Right lobe of liver (tissue), 6 donors: ENCODE data around the gene GRAP2. TPM values are rescaled to one million over a fixed set of nuclear protein-coding genes. Genes with fewer than 3 reads are reported as not detected.

Source experiments
- ATAC-seq, 4 donors: fragments of 200-7000 bp; cut with Tn5 transposase; one replicate each; pipeline ENCODE4 v1.9.1; 2020; ENCODE audit warnings: mild to moderate bottlenecking in 4 of 4, moderate library complexity in 4 of 4
- DNase-seq, 3 donors: peaks; one replicate each; pipeline ENCODE4 v3.0.0-alpha.2; 2020
- H3K27ac ChIP-seq, 3 donors: fragments of 200-600 bp; one replicate each; pipeline ENCODE4 v1.8.0; 2022
- H3K27me3 ChIP-seq, 2 donors: fragments of 200-600 bp; one replicate each; pipeline ENCODE4 v1.8.0; 2022
- H3K36me3 ChIP-seq, 4 donors: fragments of 200-600 bp; sonication (generic) in 1 of 4; one replicate each; pipeline versions ENCODE4 v1.5.1 to v1.8.0; 2017 to 2022; ENCODE audit warnings: control low read depth in 1 of 4
- H3K4me1 ChIP-seq, 4 donors: fragments of 200-600 bp; sonication (generic) in 1 of 4; one replicate each; pipeline versions ENCODE4 v1.5.1 to v1.8.0; 2017 to 2022; ENCODE audit warnings: control low read depth in 1 of 4
- H3K4me3 ChIP-seq, 3 donors: fragments of 200-600 bp; one replicate each; pipeline ENCODE4 v1.8.0; 2022
- H3K9me3 ChIP-seq, 4 donors: fragments of 200-600 bp; sonication (generic) in 1 of 4; one replicate each; pipeline versions ENCODE4 v1.5.1 to v1.8.0; 2017 to 2022; ENCODE audit warnings: control low read depth in 1 of 4
- POLR2A ChIP-seq: fragments of 450-650 bp; IDR thresholded peaks from one replicate; pipeline ENCODE4 v1.6.1; 2017; ENCODE audit warnings: antibody characterized with exemption, mild to moderate bottlenecking
- WGBS: methylation state at CpG from one replicate; pipeline ENCODE4 v1.1.6; 2018; ENCODE audit warnings: low coverage, low lambda C conversion rate; ENCODE audit not compliant: insufficient coverage; ENCODE audit errors: missing lambda C conversion rate; 5-methylcytosine and 5-hydroxymethylcytosine counted together
- intact Hi-C, 2 donors: fragments of 100-400 bp; cut with DNase I; formaldehyde crosslinking; loops; one replicate each; pipeline versions ENCODE4 v1.11.2 to v1.14.1; 2022
- total RNA-seq, 6 experiments: library from RNA; depleted of rRNA in 2 of 6; stranded (reverse); fragments of >200 nt in 2 of 6; fragmentation: NEBNext Ultra II Directional in 3 of 6; extraction: Animal tissue kit (Norgen Biotek cat#: 25700) in 3 of 6; gene quantifications; one replicate each; pipeline versions ENCODE4 v1.1.0 to v1.2.4, GENCODE V29; 2016 to 2023
- TF ChIP-seq, protein P1 (sequence below), 4 donors: fragments of 200-600 bp in 3 of 4; fragments of 450-650 bp in 1 of 4; IDR thresholded peaks; one replicate each; pipeline versions ENCODE4 v1.5.1 to v1.8.0; 2016 to 2022; ENCODE audit warnings: antibody characterized with exemption in 4 of 4, mild to moderate bottlenecking in 2 of 4
- donor health status: DM: no; HTN: yes; CAD: no.
- donor health status: DM: no; HTN: no; CAD: no.
- donor health status: DM: no; HTN: no; CAD: no.
- donor health status: DM: no; HTN: yes; CAD: no.
- donor health status: DM: no; HTN: yes; CAD: no.

The GRAP2 gene
- total RNA-seq, 6 experiments from 2014 or later, result 0.46 to 1.7 (median 0.74) TPM

DNA sequence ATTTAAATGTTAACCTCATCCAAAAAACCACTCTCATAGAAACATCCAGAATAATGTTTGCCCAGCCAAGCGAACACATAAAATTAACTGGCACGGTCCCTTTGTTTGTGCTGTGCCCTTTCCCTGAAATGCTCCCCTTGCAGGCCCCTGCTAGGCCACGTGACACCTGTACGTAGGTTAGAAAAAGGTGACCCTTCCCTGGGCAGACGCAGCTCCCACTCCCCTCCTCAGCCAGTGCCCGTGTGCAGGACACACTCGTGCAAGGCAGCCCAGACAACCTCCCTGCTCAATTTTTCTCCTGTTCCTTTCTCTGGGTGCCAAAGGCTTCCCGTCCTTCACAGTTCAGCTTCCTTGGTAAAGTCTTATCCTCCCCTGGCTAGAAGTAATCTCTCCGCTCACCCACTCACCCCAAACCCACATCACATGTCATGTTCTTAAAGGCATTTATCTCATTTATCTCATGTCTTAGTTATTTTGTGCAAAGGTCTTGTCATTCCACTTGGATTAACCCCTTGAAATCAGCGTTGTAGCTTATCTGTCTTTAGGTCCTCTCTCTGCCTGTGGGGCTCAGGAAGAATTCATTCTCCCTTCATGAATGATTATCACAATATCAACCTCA is 114.6 kb downstream of the GRAP2 start:
- Histone ChIP-seq H3K36me3 (no peaks in the 10 kb centered on the region), H3K27me3 (no peaks in the 10 kb centered on the region), H3K4me3 (no peak overlapping the region), H3K27ac (no peak overlapping the region), H3K4me1 (no peaks in the 10 kb centered on the region), H3K9me3 (no peaks in the 10 kb centered on the region)
- peak in 1 of 4 donors; percentile 25 for ATAC-seq
- intact Hi-C loops, result no loop called here
- DNase-seq, result no peak
- TF ChIP-seq, protein P1, sequence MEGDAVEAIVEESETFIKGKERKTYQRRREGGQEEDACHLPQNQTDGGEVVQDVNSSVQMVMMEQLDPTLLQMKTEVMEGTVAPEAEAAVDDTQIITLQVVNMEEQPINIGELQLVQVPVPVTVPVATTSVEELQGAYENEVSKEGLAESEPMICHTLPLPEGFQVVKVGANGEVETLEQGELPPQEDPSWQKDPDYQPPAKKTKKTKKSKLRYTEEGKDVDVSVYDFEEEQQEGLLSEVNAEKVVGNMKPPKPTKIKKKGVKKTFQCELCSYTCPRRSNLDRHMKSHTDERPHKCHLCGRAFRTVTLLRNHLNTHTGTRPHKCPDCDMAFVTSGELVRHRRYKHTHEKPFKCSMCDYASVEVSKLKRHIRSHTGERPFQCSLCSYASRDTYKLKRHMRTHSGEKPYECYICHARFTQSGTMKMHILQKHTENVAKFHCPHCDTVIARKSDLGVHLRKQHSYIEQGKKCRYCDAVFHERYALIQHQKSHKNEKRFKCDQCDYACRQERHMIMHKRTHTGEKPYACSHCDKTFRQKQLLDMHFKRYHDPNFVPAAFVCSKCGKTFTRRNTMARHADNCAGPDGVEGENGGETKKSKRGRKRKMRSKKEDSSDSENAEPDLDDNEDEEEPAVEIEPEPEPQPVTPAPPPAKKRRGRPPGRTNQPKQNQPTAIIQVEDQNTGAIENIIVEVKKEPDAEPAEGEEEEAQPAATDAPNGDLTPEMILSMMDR (IDR thresholded peaks at IDR 0.05), result no peak
- 88% methylated on average over 6 of the region's 10 CpGs for WGBS

DNA sequence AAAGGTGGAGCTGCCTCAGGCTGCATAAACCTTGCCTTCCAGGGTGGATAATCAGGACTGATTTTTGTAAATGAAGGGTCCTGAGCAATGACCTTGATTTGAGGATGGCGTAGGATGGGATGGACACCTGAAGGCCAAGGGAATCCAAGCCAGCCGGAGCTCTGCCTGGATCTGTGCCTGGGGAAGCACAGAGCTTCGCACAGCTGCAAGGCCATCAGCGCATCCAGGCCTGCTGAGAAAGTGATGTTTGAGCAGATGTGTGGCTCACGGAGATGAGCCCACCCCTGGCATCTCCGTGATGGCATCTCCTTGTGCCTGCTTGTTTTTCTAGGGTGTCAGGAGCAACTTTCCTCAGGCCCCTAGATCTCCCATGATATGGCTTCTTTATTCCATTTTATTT is 117.2 kb downstream of the GRAP2 start:
- ATAC-seq (no peak), DNase-seq (no peak)
- Histone ChIP-seq H3K27me3 (no peaks in the 10 kb centered on the region), H3K27ac (no peak overlapping the region), H3K4me1 (no peaks in the 10 kb centered on the region), H3K9me3 (no peaks in the 10 kb centered on the region), H3K4me3 (no peak overlapping the region), H3K36me3 (no peaks in the 10 kb centered on the region)
- intact Hi-C loops, result no loop called here
- WGBS, result 88% methylated on average over 2 of the region's 6 CpGs
- no peak for TF ChIP-seq POLR2A
- TF ChIP-seq, protein P1 (IDR thresholded peaks at IDR 0.05), result no peak

DNA sequence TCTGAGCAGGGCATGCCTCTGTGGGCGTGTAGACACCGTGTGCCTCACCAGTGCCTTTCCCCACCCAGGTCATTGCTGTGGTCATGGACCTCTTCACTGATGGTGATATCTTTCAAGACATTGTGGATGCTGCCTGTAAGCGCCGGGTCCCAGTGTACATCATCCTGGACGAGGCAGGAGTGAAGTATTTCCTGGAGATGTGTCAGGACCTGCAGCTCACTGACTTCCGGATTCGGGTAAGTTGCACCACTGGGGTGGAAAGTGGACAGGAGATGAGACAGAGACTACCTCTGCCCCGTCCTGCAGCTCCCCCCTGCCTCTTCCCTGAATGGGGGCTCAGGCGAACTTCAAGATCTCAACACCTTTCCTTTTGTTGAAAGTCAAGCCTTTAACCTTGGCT is 118.2 kb downstream of the GRAP2 start:
- no peaks in the 10 kb centered on the region for H3K36me3 ChIP-seq
- WGBS, result 87% methylated on average over 6 of the region's 9 CpGs
- intact Hi-C loops, result no loop called here

DNA sequence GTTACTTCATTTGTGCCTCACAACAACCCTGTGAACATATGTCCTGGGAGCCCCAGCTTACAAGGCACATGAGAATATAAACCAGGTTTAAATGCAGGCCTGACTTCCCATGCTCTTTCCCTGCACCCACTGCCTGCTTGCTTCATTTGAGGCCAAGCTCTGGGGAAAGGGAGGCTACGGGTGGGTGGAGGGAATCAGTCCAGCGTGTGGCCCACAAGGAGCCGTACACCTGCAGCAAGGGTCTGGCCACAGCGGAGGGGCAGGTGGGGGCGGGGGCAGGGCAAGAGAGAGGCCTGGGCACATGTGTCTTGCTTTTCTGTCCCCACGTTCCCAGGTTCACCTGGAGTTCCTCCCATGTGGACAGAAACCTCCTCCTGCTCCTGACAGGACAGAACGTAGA is 120.1 kb downstream of the GRAP2 start:
- TF ChIP-seq POLR2A, result no peak
- TF ChIP-seq, protein P1 (IDR thresholded peaks at IDR 0.05), result no peak
- ATAC-seq, result no peak
- intact Hi-C loops, result loop anchor here in 1 of 2 donors (10.0 kb wide), 1 partner anchor 86 kb away; no protein-coding TSS in a partner anchor

More for the DNA sequence above, 118.2 kb downstream of the GRAP2 start:
- Histone ChIP-seq H3K27ac (no peak overlapping the region), H3K4me1 (no peaks in the 10 kb centered on the region), H3K27me3 (no peaks in the 10 kb centered on the region), H3K9me3 (no peaks in the 10 kb centered on the region), H3K4me3 (no peak overlapping the region)
- TF ChIP-seq, protein P1 (IDR thresholded peaks at IDR 0.05), result no peak
- TF ChIP-seq POLR2A, result no peak
- ATAC-seq, result no peak
- DNase-seq, result no peak

More for the DNA sequence above, 120.1 kb downstream of the GRAP2 start:
- DNase-seq, result no peak
- 57% methylated on average over 3 of the region's 7 CpGs for WGBS
- Histone ChIP-seq H3K4me1 (no peaks in the 10 kb centered on the region), H3K27me3 (no peaks in the 10 kb centered on the region), H3K4me3 (no peak overlapping the region), H3K36me3 (no peaks in the 10 kb centered on the region), H3K9me3 (no peaks in the 10 kb centered on the region), H3K27ac (no peak overlapping the region)
